Measurements from ENCODE around the gene SRD5A3. TPM values are rescaled to one million over a fixed set of nuclear protein-coding genes. Genes with fewer than 3 reads are reported as not detected.

Gene SRD5A3
- total and polyA plus RNA-seq, 4 experiments from 2014 or later, result 2.9 to 26.2 (median 6.7) TPM

GRCh38 chr4:55385201-55385649 lies 39.2 kb downstream of the SRD5A3 start:
- Histone ChIP-seq H3K4me1 (ENCODE audit: insufficient read depth, low read length) (no peaks in the 10 kb centered on the region), H3K9me3 (ENCODE audit: control insufficient read depth in 1 of 2, low read length in 2 of 2) (no peaks in the 10 kb centered on the region), H3K27ac (ENCODE audit: low read depth, low read length) (no peak overlapping the region), H3K27me3 (ENCODE audit: insufficient read depth, low read length) (no peaks in the 10 kb centered on the region), H3K4me3 (ENCODE audit: low read length in 2 of 2) (no peak overlapping the region), H3K36me3 (ENCODE audit: insufficient read depth, low read length) (no peaks in the 10 kb centered on the region)
- ChIA-PET POLR2A (ENCODE audit: partially characterized antibody) (interaction anchor here (1.4 kb wide), 1 partner anchor 11 kb away, joined by 3 read pairs; no protein-coding TSS in a partner anchor), CTCF (ENCODE audit: partially characterized antibody) (interaction anchor here (1.6 kb wide), 1 partner anchor 40 kb away, joined by 5 read pairs; the partner anchor contains the start of gene SRD5A3)
- H3K4me1 Mint-ChIP-seq, result no peaks in the 10 kb centered on the region
- H3K9me3 Mint-ChIP-seq, result no peaks in the 10 kb centered on the region
- intact Hi-C loops (cut with micrococcal nuclease), result no loop called here
- DNase-seq, result no peak
- no peaks in the 10 kb centered on the region for H3K36me3 Mint-ChIP-seq
- H3K27me3 Mint-ChIP-seq, result peaks cover 0 to 1% of the 10 kb centered on the region in 2 donors
- no peak overlapping the region for H3K4me3 Mint-ChIP-seq
- H3K27ac Mint-ChIP-seq, result no peak overlapping the region

GRCh38 chr4:55386073-55386472 lies 40.0 kb downstream of the SRD5A3 start:
- no peak overlapping the region for H3K4me3 Mint-ChIP-seq
- H3K27me3 Mint-ChIP-seq, result peaks cover 0 to 3% of the 10 kb centered on the region in 2 donors
- POLR2A ChIA-PET (ENCODE audit: partially characterized antibody), result interaction anchor here (1.4 kb wide), 1 partner anchor 11 kb away, joined by 3 read pairs; no protein-coding TSS in a partner anchor
- H3K27ac Mint-ChIP-seq, result no peak overlapping the region
- no peak overlapping the region for H3K27ac ChIP-seq (ENCODE audit: low read depth, low read length)
- H3K4me3 ChIP-seq (ENCODE audit: low read length in 2 of 2), result no peak overlapping the region
- H3K36me3 Mint-ChIP-seq, result no peaks in the 10 kb centered on the region
- H3K4me1 Mint-ChIP-seq, result no peaks in the 10 kb centered on the region
- CTCF ChIA-PET (ENCODE audit: partially characterized antibody), result interaction anchor here (1.2 to 1.6 kb wide), 2 partner anchors 41 to 55 kb away, joined by 3 to 5 read pairs; partner anchors contain the start of gene SRD5A3
- H3K9me3 Mint-ChIP-seq, result no peaks in the 10 kb centered on the region
- intact Hi-C loops (cut with micrococcal nuclease), result no loop called here
- H3K27me3 ChIP-seq (ENCODE audit: insufficient read depth, low read length), result no peaks in the 10 kb centered on the region
- no peaks in the 10 kb centered on the region for H3K36me3 ChIP-seq (ENCODE audit: insufficient read depth, low read length)
- no peaks in the 10 kb centered on the region for H3K4me1 ChIP-seq (ENCODE audit: insufficient read depth, low read length)
- H3K9me3 ChIP-seq (ENCODE audit: control insufficient read depth in 1 of 2, low read length in 2 of 2), result no peaks in the 10 kb centered on the region
- no peak for DNase-seq

- DNase-seq, result no peak
- intact Hi-C loops (cut with micrococcal nuclease), result no loop called here
- Mint-ChIP-seq H3K4me3 (no peak overlapping the region), H3K36me3 (no peaks in the 10 kb centered on the region), H3K9me3 (no peaks in the 10 kb centered on the region), H3K27me3 (peaks cover 0 to 3% of the 10 kb centered on the region in 2 donors), H3K4me1 (no peaks in the 10 kb centered on the region), H3K27ac (no peak overlapping the region)
- Histone ChIP-seq H3K9me3 (ENCODE audit: control insufficient read depth in 1 of 2, low read length in 2 of 2) (no peaks in the 10 kb centered on the region), H3K4me1 (ENCODE audit: insufficient read depth, low read length) (no peaks in the 10 kb centered on the region), H3K4me3 (ENCODE audit: low read length in 2 of 2) (no peak overlapping the region), H3K27ac (ENCODE audit: low read depth, low read length) (no peak overlapping the region), H3K27me3 (ENCODE audit: insufficient read depth, low read length) (no peaks in the 10 kb centered on the region), H3K36me3 (ENCODE audit: insufficient read depth, low read length) (no peaks in the 10 kb centered on the region)
- ChIA-PET CTCF (ENCODE audit: partially characterized antibody) (interaction anchor here (1.1 to 1.6 kb wide), 3 partner anchors 8 to 55 kb away, joined by 3 to 5 read pairs (median 4); partner anchors contain the start of genes SRD5A3 and TMEM165), POLR2A (ENCODE audit: partially characterized antibody) (interaction anchor here (0.6 to 0.9 kb wide), 2 partner anchors 8 to 158 kb away, joined by 3 to 6 read pairs; partner anchors contain the start of gene TMEM165)
These were observed 40.8 kb downstream of the SRD5A3 start for GRCh38 chr4:55386840-55387239.

DNA sequence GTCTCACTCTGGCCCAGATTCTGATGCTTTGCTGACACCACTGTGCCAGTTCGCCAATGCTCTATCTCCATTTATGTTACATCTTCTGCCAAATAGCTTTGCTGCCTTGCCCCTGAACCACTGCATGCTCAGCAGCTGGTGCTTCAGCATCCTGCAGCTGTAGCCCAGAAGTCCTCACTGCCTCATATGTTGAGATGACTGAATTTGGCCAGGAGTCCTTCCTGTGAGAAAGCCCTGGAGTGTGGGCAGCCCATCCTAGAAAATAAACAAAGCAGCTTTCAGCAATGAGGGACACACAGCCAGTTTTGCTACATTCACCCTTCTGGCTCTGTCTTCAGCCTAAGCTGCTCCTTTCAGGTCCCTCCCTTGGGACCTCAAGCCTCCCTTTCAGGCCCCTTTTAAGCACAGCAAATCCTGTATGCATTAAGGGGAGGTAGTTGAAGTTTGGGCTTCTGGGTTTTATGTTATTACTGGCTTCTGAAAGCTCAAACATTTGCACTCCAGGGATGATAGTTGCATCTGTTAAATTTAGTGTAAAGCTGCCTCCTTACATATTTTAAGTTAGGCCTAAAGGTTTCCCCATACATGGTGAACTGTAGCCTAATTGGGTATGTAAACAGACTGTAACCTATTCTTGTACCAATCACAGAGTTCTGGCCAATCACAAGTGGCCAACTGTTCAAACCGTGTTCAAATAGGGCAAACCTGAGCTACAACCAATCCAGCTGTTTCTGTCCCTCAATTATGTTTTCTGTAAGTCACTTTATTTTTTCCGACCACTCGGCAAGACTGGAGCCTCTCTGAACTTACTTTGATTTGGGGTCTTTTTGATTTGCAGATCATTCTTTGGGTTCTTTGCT lies 47.6 kb downstream of the SRD5A3 start:
- ChIA-PET CTCF (ENCODE audit: partially characterized antibody) (interaction anchor here (1.4 to 4.8 kb wide), 5 partner anchors 41 to 161 kb away, joined by 3 to 43 read pairs (median 9); partner anchors contain the start of gene SRD5A3), POLR2A (ENCODE audit: partially characterized antibody) (interaction anchor here (3.8 kb wide), 1 partner anchor 152 kb away, joined by 53 read pairs; the partner anchor contains the start of gene CLOCK)
- intact Hi-C loops (cut with micrococcal nuclease), result loop anchor here (2.0 kb wide), 1 partner anchor 161 kb away; no protein-coding TSS in a partner anchor
- peaks cover 0 to 2% (median 0%) of the 10 kb centered on the region in 8 donors for H3K9me3 Mint-ChIP-seq
- peaks cover 0 to 17% of the 10 kb centered on the region in 2 donors for H3K36me3 Mint-ChIP-seq
- Histone ChIP-seq H3K4me3 (ENCODE audit: low read length in 2 of 2) (no peak overlapping the region), H3K9me3 (ENCODE audit: control insufficient read depth in 1 of 2, low read length in 2 of 2) (no peaks in the 10 kb centered on the region), H3K36me3 (ENCODE audit: insufficient read depth, low read length) (no peaks in the 10 kb centered on the region), H3K4me1 (ENCODE audit: insufficient read depth, low read length) (peaks cover 27% of the 10 kb centered on the region), H3K27me3 (ENCODE audit: insufficient read depth, low read length) (no peaks in the 10 kb centered on the region), H3K27ac (ENCODE audit: low read depth, low read length) (no peak overlapping the region)
- DNase-seq, result no peak
- H3K27ac Mint-ChIP-seq, result peak overlapping the region in 2 of 7 donors; percentile 16 to 32
- H3K4me1 Mint-ChIP-seq, result peaks cover 22 to 36% (median 26%) of the 10 kb centered on the region in 4 donors
- peak overlapping the region in 3 of 8 donors; percentile 13 to 73 (median 71) for H3K4me3 Mint-ChIP-seq
- peaks cover 0 to 3% of the 10 kb centered on the region in 2 donors for H3K27me3 Mint-ChIP-seq

- Mint-ChIP-seq H3K4me1 (peaks cover 29 to 45% (median 35%) of the 10 kb centered on the region in 4 donors), H3K27me3 (peaks cover 0 to 2% of the 10 kb centered on the region in 2 donors), H3K27ac (peak overlapping the region; percentile 93 to 99 (median 98)), H3K36me3 (peaks cover 0 to 21% of the 10 kb centered on the region in 2 donors), H3K4me3 (peak overlapping the region; percentile 92 to 98 (median 96)), H3K9me3 (peaks cover 0 to 2% (median 0%) of the 10 kb centered on the region in 8 donors)
- CTCF ChIA-PET (ENCODE audit: partially characterized antibody), result interaction anchor here (0.7 to 4.8 kb wide), 12 partner anchors 8 to 473 kb away, joined by 3 to 43 read pairs (median 4); partner anchors contain the start of gene SRD5A3
- POLR2A ChIA-PET (ENCODE audit: partially characterized antibody), result interaction anchor here (0.7 to 3.8 kb wide), 13 partner anchors 8 to 1041 kb away, joined by 3 to 53 read pairs (median 5); partner anchors contain the start of genes CEP135, CLOCK, EXOC1 and PAICS
- Histone ChIP-seq H3K4me3 (ENCODE audit: low read length in 2 of 2) (peak overlapping the region; percentile 74 to 75), H3K27ac (ENCODE audit: low read depth, low read length) (peak overlapping the region; percentile 84), H3K36me3 (ENCODE audit: insufficient read depth, low read length) (no peaks in the 10 kb centered on the region), H3K9me3 (ENCODE audit: control insufficient read depth in 1 of 2, low read length in 2 of 2) (no peaks in the 10 kb centered on the region), H3K27me3 (ENCODE audit: insufficient read depth, low read length) (no peaks in the 10 kb centered on the region), H3K4me1 (ENCODE audit: insufficient read depth, low read length) (peaks cover 37% of the 10 kb centered on the region)
- DNase-seq, result no peak
- intact Hi-C loops (cut with micrococcal nuclease), result loop anchor here (1.0 to 5.0 kb wide), 10 partner anchors 49 to 1958 kb away; partner anchors contain the start of genes CHIC2, CLOCK, EXOC1 and NOA1
These were observed 49.1 kb downstream of the SRD5A3 start for GRCh38 chr4:55395218-55395528.

DNA sequence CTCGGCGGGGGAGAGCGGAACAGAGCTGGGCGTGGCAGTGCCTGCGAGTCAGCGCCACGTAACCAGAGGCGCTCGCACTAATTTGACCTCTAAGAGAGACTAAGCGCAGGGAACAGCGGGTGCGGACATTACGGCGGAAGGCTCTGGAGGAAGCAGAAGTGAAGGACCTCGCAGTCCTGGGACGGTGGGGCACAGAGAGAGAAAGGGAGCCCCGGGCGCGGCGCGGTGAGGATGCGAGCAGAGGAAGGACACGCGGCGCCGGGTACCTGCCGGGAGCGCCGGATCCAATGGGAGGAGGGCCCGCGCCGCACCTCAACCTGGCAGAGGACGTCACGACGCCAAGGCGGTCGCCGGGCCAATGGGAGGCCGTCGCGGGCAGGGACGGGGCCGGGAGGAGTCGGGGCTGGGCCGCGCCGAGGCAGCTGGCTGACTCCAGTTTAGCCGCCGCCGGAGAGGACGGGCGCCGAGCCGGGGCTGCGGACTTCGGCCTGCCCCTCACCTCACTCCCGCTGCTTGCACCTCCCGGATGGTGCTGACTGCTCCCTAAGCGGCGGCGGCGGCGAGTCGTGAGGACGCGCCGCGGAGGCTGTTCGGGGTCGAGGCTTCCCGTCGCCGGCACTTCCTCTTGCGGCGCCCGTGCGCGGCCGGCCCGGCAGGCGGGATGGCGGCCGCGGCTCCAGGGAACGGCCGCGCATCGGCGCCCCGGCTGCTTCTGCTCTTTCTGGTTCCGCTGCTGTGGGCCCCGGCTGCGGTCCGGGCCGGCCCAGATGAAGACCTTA lies 49.7 kb downstream of the SRD5A3 start, which contains the start of gene TMEM165:
TMEM165 (plus strand) TSS at position 429 of the 779 bp plus-strand sequence; CDS start at position 662, 233 bp downstream.
- ChIA-PET CTCF (ENCODE audit: partially characterized antibody) (interaction anchor here (0.7 to 4.8 kb wide), 12 partner anchors 9 to 473 kb away, joined by 3 to 43 read pairs (median 4); partner anchors contain the start of gene SRD5A3), POLR2A (ENCODE audit: partially characterized antibody) (interaction anchor here (0.7 to 3.8 kb wide), 14 partner anchors 9 to 1040 kb away, joined by 3 to 53 read pairs (median 4); partner anchors contain the start of genes CEP135, CLOCK, EXOC1 and PAICS)
- peak; percentile 88 to 92 (median 90) for DNase-seq
- Mint-ChIP-seq H3K4me3 (peak within 1 kb of the TSS; percentile 92 to 98 (median 96)), H3K36me3 (peaks cover 0 to 23% of the 10 kb centered on the region in 2 donors), H3K4me1 (peaks cover 30 to 48% (median 38%) of the 10 kb centered on the region in 4 donors), H3K27ac (peak within 1 kb of the TSS; percentile 93 to 99 (median 98)), H3K27me3 (no peaks in the 10 kb centered on the region), H3K9me3 (peaks cover 0 to 2% (median 0%) of the 10 kb centered on the region in 8 donors)
- intact Hi-C loops (cut with micrococcal nuclease), result loop anchor here (1.0 to 5.0 kb wide), 10 partner anchors 49 to 1958 kb away; partner anchors contain the start of genes CHIC2, CLOCK, EXOC1 and NOA1
- no peaks in the 10 kb centered on the region for H3K27me3 ChIP-seq (ENCODE audit: insufficient read depth, low read length)
- H3K9me3 ChIP-seq (ENCODE audit: control insufficient read depth in 1 of 2, low read length in 2 of 2), result no peaks in the 10 kb centered on the region
- H3K36me3 ChIP-seq (ENCODE audit: insufficient read depth, low read length), result no peaks in the 10 kb centered on the region
- peaks cover 39% of the 10 kb centered on the region for H3K4me1 ChIP-seq (ENCODE audit: insufficient read depth, low read length)
- peak within 1 kb of the TSS; percentile 84 for H3K27ac ChIP-seq (ENCODE audit: low read depth, low read length)
- peak within 1 kb of the TSS; percentile 74 to 75 for H3K4me3 ChIP-seq (ENCODE audit: low read length in 2 of 2)

Data from CD4-positive, alpha-beta memory T cell (primary cell).